HEK293 (cell line): ENCODE measurements around the gene CDC25A.
A peak's percentile ranks its signal among the peaks of the same experiment; 100 is the strongest.

Source experiments
- HOXC10 ChIP-seq: sonication (generic); formaldehyde crosslinking; IDR thresholded peaks from 2 replicates; pipeline ENCODE4 v1.8.1; 2023; ENCODE audit warnings: mild to moderate bottlenecking, missing genetic modification reagents
- MYNN ChIP-seq: fragments of 450-650 bp; formaldehyde crosslinking; IDR thresholded peaks from 2 replicates; pipeline ENCODE4 v1.5.1; 2016; ENCODE audit warnings: missing biosample characterization, missing genetic modification characterization, borderline replicate concordance
- PBX3 ChIP-seq: sonication (generic); formaldehyde crosslinking; IDR thresholded peaks from 2 replicates; pipeline ENCODE4 v1.8.1; 2022; ENCODE audit warnings: mild to moderate bottlenecking, moderate library complexity, missing genetic modification reagents
- PRDM10 ChIP-seq: fragments of 450-650 bp; formaldehyde crosslinking; IDR thresholded peaks from 2 replicates; pipeline ENCODE4 v1.5.1; 2016; ENCODE audit warnings: missing biosample characterization, missing genetic modification characterization
- REPIN1 ChIP-seq: fragments of 450-650 bp; formaldehyde crosslinking; IDR thresholded peaks from 2 replicates; pipeline ENCODE4 v1.5.1; 2017; ENCODE audit warnings: missing biosample characterization, missing genetic modification characterization, low read depth
- ZBTB26 ChIP-seq: fragments of 450-650 bp; formaldehyde crosslinking; optimal IDR thresholded peaks from 2 replicates; pipeline ENCODE3; 2016; ENCODE audit warnings: missing biosample characterization, mild to moderate bottlenecking, missing genetic modification characterization
- ZBTB48 ChIP-seq: fragments of 450-650 bp; formaldehyde crosslinking; IDR thresholded peaks from 2 replicates; pipeline ENCODE4 v1.5.1; 2016; ENCODE audit warnings: missing biosample characterization, missing genetic modification characterization
- ZNF169 ChIP-seq: fragments of 450-650 bp; formaldehyde crosslinking; IDR thresholded peaks from 2 replicates; pipeline ENCODE4 v1.5.1; 2016; ENCODE audit warnings: missing biosample characterization, missing genetic modification characterization
- ZNF2 ChIP-seq: fragments of 450-650 bp; formaldehyde crosslinking; IDR thresholded peaks from 2 replicates; pipeline ENCODE4 v1.5.1; 2016; ENCODE audit warnings: missing biosample characterization, missing genetic modification characterization
- ZNF202 ChIP-seq: fragments of 450-650 bp; formaldehyde crosslinking; IDR thresholded peaks from 2 replicates; pipeline ENCODE4 v1.5.1; 2016; ENCODE audit warnings: missing biosample characterization, missing genetic modification characterization, borderline replicate concordance
- ZNF350 ChIP-seq: fragments of 450-650 bp; formaldehyde crosslinking; IDR thresholded peaks from 2 replicates; pipeline ENCODE4 v1.5.0; 2017; ENCODE audit warnings: missing biosample characterization, mild to moderate bottlenecking, missing genetic modification characterization
- ZNF394 ChIP-seq: fragments of 450-650 bp; formaldehyde crosslinking; IDR thresholded peaks from 2 replicates; pipeline ENCODE4 v1.5.1; 2016; ENCODE audit warnings: missing biosample characterization, missing genetic modification characterization, mild to moderate bottlenecking, moderate library complexity, borderline replicate concordance
- ZNF433 ChIP-seq: fragments of 450-650 bp; formaldehyde crosslinking; IDR thresholded peaks from 2 replicates; pipeline ENCODE4 v1.5.1; 2016; ENCODE audit warnings: missing biosample characterization, missing genetic modification characterization, low read depth
- ZNF449 ChIP-seq: fragments of 450-650 bp; formaldehyde crosslinking; IDR thresholded peaks from 2 replicates; pipeline ENCODE4 v1.5.1; 2017; ENCODE audit warnings: missing biosample characterization, mild to moderate bottlenecking, missing genetic modification characterization, moderate library complexity
- ZNF473 ChIP-seq: fragments of 450-650 bp; formaldehyde crosslinking; IDR thresholded peaks from 2 replicates; pipeline ENCODE4 v1.5.1; 2017; ENCODE audit warnings: missing biosample characterization, missing genetic modification characterization
- ZNF48 ChIP-seq: fragments of 450-650 bp; formaldehyde crosslinking; IDR thresholded peaks from 2 replicates; pipeline ENCODE4 v1.5.1; 2016; ENCODE audit warnings: missing biosample characterization, missing genetic modification characterization
- ZNF510 ChIP-seq: fragments of 450-650 bp; formaldehyde crosslinking; IDR thresholded peaks from 2 replicates; pipeline ENCODE4 v1.5.1; 2018; ENCODE audit warnings: mild to moderate bottlenecking, missing genetic modification characterization, missing biosample characterization; ENCODE audit not compliant: insufficient replicate concordance
- ZNF585B ChIP-seq: fragments of 450-650 bp; formaldehyde crosslinking; IDR thresholded peaks from 2 replicates; pipeline ENCODE4 v1.5.1; 2016; ENCODE audit warnings: missing biosample characterization, missing genetic modification characterization
- ZNF660 ChIP-seq: fragments of 450-650 bp; IDR thresholded peaks from 2 replicates; pipeline ENCODE4 v1.5.1; 2018; ENCODE audit warnings: missing biosample characterization, mild to moderate bottlenecking, missing genetic modification characterization
- ZNF670 ChIP-seq: fragments of 450-650 bp; formaldehyde crosslinking; IDR thresholded peaks from 2 replicates; pipeline ENCODE4 v1.5.1; 2016; ENCODE audit warnings: missing biosample characterization, missing genetic modification characterization, low read depth
- ZNF701 ChIP-seq: fragments of 450-650 bp; formaldehyde crosslinking; IDR thresholded peaks from 2 replicates; pipeline ENCODE4 v1.5.1; 2016; ENCODE audit warnings: missing biosample characterization, missing genetic modification characterization
- ZNF704 ChIP-seq: fragments of 450-650 bp; formaldehyde crosslinking; IDR thresholded peaks from 2 replicates; pipeline ENCODE4 v1.5.1; 2016; ENCODE audit warnings: missing biosample characterization, missing genetic modification characterization
- ZNF768 ChIP-seq: fragments of 450-650 bp; formaldehyde crosslinking; IDR thresholded peaks from 2 replicates; pipeline ENCODE4 v1.5.1; 2018; ENCODE audit warnings: missing biosample characterization, mild to moderate bottlenecking, missing genetic modification characterization
- TF ChIP-seq, protein P1 (sequence below): fragments of 450-650 bp; IDR thresholded peaks from 2 replicates; pipeline ENCODE4 v1.5.1; 2018; ENCODE audit warnings: missing biosample characterization, missing genetic modification characterization
- TF ChIP-seq, protein P2 (sequence below): fragments of 450-650 bp; formaldehyde crosslinking; IDR thresholded peaks from 2 replicates; pipeline ENCODE4 v1.5.1; 2017; ENCODE audit warnings: missing biosample characterization, missing genetic modification characterization

The CDC25A gene

DNA sequence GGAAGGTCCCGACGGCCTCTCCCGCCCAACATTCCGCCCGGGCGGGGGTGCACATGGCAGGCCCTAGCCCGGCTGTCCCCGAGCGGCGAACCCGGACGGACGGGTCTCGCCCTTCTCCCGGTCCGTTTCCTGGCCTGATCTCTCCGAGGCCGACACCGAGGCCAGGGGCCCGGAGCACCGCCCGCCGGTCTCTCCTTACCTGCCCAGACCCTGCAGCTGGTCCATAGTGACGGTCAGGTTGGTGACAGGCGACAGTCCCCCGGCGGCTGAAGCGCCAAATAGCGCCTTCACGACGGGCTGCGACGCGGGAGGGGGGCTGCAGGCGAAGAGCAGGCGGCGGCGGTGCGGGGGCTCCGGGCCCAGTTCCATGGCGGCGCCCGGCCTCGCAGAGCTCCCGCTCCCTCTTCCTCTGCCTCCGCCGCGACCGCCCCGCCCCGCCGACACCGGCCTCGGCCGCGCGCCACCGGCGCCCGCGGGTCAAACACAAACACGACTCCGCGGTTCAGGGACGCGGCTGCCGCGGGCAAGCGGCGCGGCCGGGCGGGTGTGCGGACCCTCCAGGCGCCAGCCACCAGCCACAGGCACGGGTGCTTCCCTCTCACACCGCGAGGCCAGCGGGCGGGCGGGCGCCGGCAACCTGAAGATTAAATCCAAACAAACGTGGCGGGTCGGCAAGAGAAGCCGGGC lies 495 bp downstream of the CDC25A start (continued):
- no peak for TF ChIP-seq ZNF670 (tag by site-specific recombination)
- no peak for TF ChIP-seq ZNF768 (tag by site-specific recombination)
- no peak for TF ChIP-seq ZNF202 (tag by site-specific recombination)
- no peak for TF ChIP-seq ZNF2
- TF ChIP-seq PBX3 (CRISPR knock-in tag): no peak
- TF ChIP-seq ZNF510 (tag by site-specific recombination): no peak
- TF ChIP-seq ZNF48: no peak
- no peak for TF ChIP-seq ZNF433
- no peak for TF ChIP-seq ZNF350
- peak; percentile 50; the same call in 1 of the 2 replicates for TF ChIP-seq ZNF660 (tag by site-specific recombination)
- TF ChIP-seq MYNN (tag by site-specific recombination): no peak
- no peak for TF ChIP-seq ZNF449 (tag by site-specific recombination)
- TF ChIP-seq ZBTB48 (tag by site-specific recombination): no peak
- TF ChIP-seq ZNF394 (tag by site-specific recombination): no peak
- TF ChIP-seq ZNF585B: no peak
- no peak for TF ChIP-seq ZNF701
- no peak for TF ChIP-seq ZNF704 (tag by site-specific recombination)
- TF ChIP-seq, protein P1, sequence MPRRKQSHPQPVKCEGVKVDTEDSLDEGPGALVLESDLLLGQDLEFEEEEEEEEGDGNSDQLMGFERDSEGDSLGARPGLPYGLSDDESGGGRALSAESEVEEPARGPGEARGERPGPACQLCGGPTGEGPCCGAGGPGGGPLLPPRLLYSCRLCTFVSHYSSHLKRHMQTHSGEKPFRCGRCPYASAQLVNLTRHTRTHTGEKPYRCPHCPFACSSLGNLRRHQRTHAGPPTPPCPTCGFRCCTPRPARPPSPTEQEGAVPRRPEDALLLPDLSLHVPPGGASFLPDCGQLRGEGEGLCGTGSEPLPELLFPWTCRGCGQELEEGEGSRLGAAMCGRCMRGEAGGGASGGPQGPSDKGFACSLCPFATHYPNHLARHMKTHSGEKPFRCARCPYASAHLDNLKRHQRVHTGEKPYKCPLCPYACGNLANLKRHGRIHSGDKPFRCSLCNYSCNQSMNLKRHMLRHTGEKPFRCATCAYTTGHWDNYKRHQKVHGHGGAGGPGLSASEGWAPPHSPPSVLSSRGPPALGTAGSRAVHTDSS (tag by site-specific recombination): peak; percentile 31; the same call in 1 of the 2 replicates
- TF ChIP-seq PRDM10 (tag by site-specific recombination): no peak
- TF ChIP-seq HOXC10 (CRISPR knock-in tag): no peak
- TF ChIP-seq, protein P2, sequence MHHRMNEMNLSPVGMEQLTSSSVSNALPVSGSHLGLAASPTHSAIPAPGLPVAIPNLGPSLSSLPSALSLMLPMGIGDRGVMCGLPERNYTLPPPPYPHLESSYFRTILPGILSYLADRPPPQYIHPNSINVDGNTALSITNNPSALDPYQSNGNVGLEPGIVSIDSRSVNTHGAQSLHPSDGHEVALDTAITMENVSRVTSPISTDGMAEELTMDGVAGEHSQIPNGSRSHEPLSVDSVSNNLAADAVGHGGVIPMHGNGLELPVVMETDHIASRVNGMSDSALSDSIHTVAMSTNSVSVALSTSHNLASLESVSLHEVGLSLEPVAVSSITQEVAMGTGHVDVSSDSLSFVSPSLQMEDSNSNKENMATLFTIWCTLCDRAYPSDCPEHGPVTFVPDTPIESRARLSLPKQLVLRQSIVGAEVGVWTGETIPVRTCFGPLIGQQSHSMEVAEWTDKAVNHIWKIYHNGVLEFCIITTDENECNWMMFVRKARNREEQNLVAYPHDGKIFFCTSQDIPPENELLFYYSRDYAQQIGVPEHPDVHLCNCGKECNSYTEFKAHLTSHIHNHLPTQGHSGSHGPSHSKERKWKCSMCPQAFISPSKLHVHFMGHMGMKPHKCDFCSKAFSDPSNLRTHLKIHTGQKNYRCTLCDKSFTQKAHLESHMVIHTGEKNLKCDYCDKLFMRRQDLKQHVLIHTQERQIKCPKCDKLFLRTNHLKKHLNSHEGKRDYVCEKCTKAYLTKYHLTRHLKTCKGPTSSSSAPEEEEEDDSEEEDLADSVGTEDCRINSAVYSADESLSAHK (tag by site-specific recombination): no peak
- TF ChIP-seq ZBTB26: peak; percentile 65
- TF ChIP-seq ZNF169 (tag by site-specific recombination): no peak
- no peak for TF ChIP-seq REPIN1 (tag by site-specific recombination)
- no peak for TF ChIP-seq ZNF473
